Neural progenitor cell (in vitro differentiated cells): Measurements from ENCODE around the gene SMARCE1.

Experiments
- CTCF ChIP-seq: fragments of 200-600 bp; sonication (generic); IDR thresholded peaks from 2 replicates; pipeline ENCODE4 v1.5.1; 2017; ENCODE audit warnings: antibody characterized with exemption, mild to moderate bottlenecking
- EZH2 ChIP-seq: fragments of 200-600 bp; sonication (generic); IDR thresholded peaks from 2 replicates; pipeline ENCODE4 v1.6.1; 2017; ENCODE audit warnings: antibody characterized with exemption, mild to moderate bottlenecking, moderate library complexity

GRCh38 chr17:40598301-40598618 is 49.4 kb downstream of the SMARCE1 start:
- TF ChIP-seq CTCF (no peak), EZH2 (no peak)
